Activated CD4-positive, alpha-beta T cell treated with anti-CD3 and anti-CD28 coated beads for 24 hours (primary cell): ENCODE data around the gene PKNOX2.

ENCODE experiments used
- DNase-seq, 2 donors: peaks; one replicate each; pipeline ENCODE4 v3.0.0-alpha.2; 2020; ENCODE audit warnings: low read depth in 2 of 2

The PKNOX2 gene

DNA sequence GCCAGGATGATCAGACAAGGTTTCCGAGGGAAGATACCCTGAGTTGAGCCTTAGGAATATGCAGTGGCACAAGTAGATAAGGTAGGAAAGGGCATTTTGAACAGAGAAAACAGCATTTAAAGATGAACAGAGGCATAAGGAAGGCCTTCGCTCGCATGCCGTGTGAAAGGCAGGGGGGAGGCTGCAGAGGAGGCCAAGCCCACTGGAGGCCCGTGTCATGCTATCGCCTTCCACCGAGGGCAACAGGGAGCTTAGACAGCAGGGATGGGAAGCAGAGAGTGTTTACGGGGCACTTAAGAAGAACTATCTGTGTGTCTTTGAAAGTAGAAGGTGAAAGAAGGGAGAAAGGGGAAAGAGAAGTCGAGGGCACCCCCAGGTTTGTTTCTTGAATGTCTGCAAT, 148.3 kb downstream of the PKNOX2 start:
- no peak for DNase-seq

DNA sequence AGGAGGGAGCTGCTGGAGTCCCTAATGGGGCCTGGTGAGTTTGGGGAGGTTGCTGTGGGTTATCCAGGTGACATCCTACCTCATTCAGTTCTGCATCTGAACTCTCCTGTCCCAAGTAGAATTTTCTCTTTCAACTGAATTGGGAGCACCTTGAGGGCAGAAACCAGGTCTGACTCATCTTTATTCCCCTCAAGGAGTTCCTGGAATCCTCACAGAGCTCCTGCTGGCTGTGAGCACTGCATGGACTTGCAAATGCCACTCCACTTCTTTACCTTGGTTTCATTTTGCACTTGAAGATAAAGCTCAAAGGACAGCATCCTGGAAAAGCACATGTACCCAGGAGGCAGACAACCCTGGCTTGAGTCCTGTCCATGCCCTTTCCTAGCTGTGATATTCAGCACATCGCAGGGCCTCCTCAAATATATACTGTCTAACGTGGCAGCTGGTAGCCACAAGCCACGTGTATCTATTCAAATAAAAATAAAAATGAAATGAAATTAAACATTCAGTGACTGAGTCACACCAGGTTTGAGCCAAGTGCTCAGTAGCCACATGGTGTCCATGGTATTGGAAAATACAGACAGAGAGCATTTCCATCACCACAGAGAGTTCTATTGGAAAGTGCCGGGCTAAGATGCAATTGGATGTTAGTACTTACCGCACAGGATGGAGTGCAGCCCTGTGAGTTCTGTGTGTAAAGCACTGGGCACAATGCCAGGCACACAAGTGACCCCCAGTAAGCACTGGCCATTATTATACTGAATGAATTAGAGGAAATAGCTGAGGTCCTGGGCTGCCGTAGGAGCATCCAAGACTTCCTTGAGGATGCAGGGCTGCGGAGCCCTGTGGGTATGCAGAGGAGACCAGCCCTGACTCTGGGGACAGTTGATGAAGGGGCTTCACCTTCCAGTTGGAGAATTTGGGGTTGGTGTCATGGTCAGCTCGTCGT, 149.0 kb downstream of the PKNOX2 start:
- no peak for DNase-seq

- no peak for DNase-seq
These were observed 149.9 kb downstream of the PKNOX2 start for GRCh38 chr11:125314276-125315078.

- DNase-seq: no peak
These were observed 150.7 kb downstream of the PKNOX2 start for GRCh38 chr11:125315079-125315740.

DNA sequence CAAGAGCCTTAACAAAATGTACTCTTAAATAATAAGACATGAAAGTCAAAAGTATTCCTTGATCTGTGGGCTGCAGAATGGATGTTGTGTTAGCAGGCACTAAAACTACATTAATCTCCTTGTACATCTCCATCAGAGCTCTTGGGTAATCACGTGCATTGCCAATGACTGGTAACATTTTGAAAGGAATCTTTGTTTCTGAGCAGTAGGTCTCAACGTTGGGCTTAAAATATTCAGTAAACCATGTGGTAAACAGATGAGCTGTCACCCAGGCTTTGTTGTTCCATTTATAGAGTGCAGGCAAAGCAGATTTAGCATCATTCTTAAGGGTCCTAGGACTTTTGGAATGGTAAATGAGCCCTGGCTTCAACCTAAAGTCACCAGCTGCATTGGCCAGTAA, 152.9 kb downstream of the PKNOX2 start:
- no peak for DNase-seq

DNA sequence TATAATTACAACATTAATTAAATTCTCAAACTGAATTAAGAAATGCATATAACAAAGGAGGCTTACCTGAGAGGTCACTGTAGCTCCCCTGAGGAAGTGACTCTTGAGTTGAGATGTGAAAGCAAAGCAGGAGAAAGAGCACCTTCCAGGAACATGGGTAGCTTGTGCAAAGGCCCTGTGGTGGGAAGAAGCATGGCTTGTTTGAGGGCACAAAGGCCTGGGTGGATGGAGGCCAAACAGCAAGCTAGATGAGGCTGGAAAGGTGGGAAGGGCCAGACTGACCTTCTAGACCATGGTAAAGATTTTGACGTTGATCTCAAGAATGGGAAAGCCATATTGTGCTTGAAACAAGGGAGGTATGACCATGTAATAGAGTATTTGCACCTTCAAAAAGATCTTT, 155.1 kb downstream of the PKNOX2 start:
- DNase-seq: no peak

DNA sequence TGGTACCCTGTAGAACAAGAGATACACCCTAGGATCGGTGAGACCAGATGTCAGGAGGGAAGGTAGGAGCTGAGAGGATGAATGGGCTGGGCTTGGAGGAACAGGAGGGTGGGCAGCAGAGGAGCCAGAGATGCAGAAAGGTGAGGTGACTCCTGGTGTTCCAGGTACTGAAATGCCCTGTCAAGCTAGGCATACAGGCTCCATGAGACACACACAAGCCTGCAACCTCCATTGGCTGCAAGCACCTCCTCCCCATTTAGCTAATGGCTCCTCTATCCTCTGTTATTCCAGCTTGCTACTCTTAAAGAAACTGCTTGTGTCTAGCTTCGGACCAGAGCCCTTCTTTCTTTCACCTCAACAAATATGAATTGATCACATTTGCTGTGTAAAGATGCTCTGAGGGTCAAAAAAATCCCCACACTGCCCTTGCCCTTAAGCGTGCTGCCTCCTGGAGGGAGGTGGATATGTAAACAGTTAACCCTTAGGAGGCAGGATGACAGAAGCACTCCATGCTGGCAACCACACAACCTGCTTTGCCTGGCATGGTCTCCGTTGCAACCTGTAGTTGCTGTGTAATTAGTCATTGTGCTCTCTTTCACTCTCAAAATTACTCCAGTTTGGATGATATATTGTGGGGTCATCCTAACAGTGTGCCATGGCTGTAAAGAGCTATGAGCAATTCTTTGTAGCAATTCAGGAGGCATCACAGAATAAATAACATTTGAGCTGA, 156.0 kb downstream of the PKNOX2 start:
- DNase-seq: no peak

DNA sequence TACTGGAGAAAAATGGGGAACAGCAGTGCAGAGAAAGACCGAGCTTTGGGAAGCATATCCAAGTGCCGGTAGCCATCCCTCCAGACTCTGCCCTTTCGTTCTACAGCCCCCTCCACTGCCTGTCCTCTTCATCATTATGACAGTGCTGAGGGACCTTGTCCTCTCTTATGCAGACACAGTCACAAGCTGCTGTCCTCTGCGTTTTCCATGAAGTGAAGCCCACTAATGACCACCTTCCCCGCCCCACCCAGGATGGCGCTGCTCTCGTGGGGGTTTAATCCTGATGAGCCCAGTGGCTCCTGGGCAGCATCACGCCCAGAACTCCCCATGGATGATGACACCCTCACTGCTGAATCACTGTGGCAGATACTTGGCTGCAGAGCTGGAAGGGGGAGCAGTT, 157.7 kb downstream of the PKNOX2 start:
- no peak for DNase-seq

DNA sequence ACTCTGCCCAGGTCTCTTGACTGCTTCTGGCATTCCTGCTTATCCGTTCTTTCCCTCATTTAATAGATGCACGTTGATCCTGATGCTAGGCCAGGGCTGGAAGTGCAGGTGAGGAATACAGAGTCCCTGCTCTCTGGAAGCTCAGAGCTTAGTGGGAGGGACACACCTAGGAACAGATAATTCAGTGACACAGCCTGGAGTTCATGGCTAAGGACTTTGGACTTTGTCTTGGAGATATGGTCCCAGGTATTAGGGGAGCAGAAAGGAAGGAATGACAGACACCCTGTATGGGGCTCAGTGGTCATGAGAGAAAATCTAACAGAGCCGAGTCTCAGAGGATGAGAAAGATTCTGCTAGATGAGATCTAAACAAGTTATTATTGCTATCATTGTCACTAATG, 160.6 kb downstream of the PKNOX2 start:
- DNase-seq: no peak

DNA sequence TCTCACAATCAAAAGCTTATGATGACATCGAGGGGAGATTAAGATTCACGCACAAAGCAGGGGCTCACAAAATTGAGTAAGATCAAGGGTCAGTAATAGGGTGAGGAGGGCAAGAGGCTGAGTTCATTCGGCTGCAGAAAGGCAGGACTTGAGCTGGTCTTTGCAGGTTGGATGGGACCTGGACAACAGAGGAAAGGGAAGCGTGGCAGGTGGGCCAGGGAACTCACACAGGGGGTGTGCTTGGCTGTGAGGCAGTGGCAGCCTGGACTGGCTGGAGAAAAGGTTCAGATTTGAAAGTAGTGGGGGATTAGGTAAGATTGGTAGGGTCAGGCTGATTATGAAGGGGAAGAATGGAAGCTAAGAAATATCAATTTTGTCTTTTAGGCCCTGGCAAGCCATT, 161.6 kb downstream of the PKNOX2 start:
- no peak for DNase-seq

DNA sequence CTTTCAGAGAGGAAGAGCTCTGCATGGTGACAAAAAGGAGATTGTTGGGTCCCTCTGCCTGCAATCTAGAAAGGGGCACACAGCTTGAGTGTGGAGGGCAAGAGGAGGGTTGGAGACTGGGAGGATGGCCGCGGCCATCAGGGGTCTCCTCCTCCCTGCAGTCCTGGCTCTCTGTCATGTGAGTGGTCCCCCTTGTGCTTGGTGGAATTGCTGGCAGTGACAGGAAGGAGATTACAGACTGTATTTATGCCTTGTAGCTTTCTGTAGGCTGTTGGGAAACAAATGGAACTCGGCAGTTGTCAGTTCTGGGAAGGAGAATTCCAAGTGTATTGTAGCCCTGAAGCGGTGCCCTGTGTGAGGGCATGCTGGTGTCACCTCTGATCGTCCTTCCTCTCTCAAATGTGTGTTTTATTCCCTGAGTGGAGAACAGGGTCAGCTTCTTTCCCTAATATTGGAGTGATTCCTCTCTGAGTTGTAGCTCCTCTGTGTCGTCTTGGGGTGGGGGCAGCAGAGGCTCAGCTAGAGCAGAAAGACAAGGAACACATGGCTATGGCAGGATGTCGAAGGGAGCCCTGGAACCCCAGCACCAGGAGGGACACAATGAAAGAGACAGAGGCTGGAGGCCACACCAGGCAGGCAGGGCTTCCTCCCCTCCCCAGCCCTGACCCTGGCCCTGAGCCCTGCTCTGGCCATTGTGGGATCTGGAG, 163.1 kb downstream of the PKNOX2 start:
- DNase-seq: no peak

DNA sequence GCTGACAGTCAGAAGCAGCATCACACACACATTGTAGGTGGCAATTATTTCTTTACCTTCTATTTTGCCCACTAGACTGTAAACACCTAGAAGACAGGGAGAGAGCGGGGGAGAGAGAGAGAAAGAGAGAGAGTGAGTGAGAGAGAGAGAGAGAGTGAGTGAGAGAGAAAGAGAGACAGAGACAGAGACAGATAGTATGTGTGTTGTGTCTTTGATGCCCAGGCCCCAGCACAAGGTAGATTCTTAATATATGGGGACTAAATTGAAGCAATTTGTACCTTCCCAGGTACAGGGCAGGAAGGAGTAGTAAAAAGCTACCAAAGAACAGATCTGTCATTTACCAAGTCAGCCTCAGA, 163.7 kb downstream of the PKNOX2 start:
- no peak for DNase-seq

- DNase-seq: no peak
These were observed 165.2 kb downstream of the PKNOX2 start for GRCh38 chr11:125329786-125330185.

DNA sequence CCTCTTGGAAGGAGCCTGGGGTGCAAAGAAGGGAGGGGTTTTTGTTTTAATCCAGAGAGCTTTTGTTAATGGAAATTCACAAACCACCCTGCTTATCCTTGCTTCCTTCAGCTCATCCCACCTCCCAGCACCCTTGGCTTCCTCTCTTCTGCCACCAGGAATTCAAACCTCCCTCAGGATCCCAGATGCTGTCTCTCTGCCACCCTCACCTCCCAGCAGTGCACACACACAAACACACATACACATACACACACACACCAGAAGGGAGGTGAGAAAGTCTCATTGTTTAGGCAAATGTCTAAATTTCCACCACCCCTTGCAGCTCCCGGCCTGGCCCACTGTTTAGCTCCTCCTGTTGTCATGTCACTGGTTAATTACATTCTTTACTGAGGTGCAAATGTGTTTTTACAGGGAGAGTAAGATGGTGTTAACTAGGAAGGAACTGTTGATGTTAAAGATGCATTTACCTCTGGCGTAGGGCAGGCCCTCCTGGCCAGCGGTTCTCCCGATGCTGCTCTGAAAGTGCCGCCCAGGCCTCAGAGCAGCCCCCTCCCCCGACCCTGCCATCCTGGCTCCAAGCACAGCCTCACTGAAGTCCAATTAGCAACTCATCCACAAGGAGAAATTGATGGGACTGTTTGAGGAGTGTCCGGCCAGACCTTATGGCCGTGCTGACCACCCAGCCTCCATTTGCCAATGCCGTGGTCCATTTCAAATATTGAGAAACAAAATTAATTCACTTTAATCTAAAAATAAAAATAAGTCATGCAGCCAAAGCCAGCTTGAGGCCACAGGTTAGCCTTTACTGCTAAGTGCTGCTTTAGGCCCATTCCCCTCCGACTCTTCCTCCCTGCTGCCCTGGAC, 166.1 kb downstream of the PKNOX2 start:
- DNase-seq: no peak

DNA sequence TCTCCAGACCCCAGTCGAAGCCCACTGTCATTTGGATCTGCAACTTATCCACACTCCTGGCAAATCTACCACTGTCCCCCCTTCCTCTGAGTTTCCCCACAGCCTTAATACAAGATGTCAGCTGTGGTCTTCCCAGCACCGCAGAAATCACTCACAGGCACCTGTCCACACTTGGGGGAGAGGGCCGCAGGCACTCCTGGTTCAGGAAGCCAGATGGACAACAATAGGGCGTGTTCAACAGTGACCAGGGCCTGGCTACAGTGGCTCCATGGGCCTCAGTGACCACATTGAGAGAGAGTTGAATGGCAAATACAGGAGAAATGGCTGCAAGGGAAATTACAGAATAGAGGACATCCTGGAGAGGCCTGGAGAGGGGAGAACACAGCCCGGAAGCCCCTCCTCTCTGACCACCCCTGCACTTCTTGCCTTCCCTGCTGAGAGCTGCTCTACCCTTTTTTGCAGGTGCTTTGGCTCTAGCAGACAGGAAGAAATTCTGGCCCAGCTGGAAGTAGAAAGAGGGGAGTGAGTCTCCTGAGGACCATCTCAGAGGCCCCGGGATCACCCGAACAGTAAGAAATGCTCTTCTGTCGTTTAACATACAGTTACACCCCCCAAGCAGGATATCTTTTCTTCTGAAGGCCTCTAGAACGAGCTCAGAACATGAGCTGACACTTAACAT, 166.9 kb downstream of the PKNOX2 start:
- DNase-seq: no peak

DNA sequence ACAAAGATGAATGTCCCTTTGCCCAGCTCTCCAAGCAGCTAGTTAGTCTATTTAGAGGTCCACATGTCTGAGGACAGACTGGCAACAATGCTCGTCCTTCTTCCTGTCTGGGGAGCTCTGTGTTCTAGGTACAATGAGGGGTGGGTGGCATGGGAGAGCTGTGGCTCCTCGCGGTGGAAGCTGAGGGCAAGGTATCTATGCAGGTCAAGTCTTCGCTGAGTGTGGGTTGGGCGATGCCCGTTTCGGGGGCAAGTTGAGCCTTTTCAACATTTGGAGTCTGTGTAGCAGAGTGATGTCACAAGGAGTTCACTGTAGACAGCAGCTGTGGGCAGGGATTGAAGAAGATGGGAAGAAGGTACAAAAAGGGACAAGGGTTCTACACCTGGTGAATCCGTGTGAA, 168.3 kb downstream of the PKNOX2 start:
- no peak for DNase-seq

DNA sequence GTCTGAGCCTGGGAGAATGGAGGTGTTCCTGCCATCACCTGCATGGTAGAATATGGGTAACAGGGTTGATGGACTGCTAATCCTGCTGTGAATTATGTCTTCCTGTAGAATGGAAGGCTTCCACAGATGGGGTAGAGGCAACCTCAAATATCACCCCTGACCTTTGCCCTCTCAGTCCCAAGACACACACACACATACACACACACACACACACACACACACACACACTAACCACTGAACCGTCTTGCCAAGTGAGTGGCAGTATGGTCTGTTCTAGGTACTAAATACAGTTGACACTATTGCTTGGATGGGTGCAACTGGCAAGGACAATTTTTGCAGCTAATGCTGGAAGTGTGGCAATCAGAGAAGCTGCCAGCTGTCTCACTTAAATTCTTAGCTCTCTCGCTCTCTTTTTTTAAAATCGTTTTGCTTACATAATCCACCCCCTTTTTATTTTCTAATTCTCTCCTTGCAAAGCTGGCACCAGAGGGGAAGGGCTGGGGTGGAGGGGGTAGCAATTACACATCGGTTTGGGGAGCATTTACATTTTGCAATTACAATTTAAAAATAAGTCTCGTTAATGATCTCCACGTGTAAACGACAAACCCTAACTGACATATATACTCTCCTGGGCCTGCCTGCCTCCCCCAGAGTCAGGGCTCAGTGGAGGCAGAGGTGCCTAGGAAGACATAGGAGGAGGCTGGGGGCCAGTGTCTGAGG, 169.0 kb downstream of the PKNOX2 start:
- DNase-seq: no peak

DNA sequence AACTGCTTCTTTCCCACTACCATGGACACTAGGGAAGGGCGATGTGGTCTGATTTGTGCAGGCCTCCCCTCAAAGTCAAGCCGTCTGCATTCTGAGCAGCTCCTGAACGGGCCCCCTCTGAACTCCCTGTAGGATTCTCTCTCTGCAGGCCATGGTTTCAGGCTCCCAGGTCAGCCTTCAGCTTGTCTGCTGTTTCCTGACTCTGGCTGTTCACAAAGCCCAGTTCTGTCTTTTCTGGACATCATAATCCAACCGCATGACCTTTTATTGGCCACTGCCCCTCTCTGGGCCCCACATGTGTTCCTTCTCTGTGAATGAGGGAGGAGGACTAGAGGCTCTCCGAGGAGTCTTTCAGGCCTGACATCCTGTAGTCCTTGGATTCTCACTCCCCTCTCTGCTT, 170.6 kb downstream of the PKNOX2 start:
- no peak for DNase-seq
